GM08714 (cell line): Measurements from ENCODE around the gene ANXA4.
"Not testable (repeated sequence)": the region's sequence is repeated elsewhere in the genome, so short reads cannot be mapped to it uniquely, and the experiment has no call there.

Source experiments
- H3K4me3 ChIP-seq: fragments of 200-500 bp; sonication (Bioruptor generic); 2 replicates; pipeline ENCODE4 v1.5.1; 2014; ENCODE audit warnings: mild to moderate bottlenecking, low read length, inconsistent platforms
- ZNF274 ChIP-seq: IDR thresholded peaks from 2 replicates; pipeline ENCODE4 v1.6.1; 2012; ENCODE audit warnings: mild to moderate bottlenecking, low read depth, low read length

ANXA4 gene

DNA sequence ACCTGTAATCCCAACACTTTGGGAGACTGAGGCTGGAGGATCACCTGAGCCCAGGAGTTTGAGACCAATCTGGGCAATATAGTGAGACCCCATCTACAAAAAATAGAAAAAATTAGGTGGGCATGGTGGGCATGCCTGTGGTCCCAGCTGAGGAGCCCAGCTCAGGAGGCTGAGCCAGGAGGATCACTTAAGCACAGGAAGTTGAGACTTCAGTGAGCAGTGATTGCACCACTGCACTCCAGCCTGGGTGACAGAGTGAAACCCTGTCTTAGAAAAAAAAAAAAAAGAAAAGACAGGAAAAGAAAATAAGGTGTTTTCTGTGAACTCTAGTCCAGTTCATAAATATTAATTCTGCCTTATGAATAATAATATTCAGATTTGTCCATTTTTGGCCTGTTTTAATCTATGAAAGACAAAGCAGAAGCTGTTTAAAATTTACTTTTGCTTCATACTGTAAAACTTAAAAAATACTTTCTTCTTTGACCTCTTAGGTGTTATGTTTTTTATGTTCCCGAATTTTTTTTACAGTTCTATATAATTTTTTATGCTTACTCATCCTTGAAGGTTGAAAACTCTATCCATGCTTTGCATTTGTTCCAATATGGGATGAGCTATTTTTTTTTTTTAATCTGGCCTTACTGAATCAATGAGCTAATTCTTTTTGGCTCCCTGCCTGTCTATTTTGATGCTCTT, 8.4 kb upstream of the ANXA4 start:
- no peak overlapping the region for H3K4me3 ChIP-seq
- TF ChIP-seq ZNF274: no peak

DNA sequence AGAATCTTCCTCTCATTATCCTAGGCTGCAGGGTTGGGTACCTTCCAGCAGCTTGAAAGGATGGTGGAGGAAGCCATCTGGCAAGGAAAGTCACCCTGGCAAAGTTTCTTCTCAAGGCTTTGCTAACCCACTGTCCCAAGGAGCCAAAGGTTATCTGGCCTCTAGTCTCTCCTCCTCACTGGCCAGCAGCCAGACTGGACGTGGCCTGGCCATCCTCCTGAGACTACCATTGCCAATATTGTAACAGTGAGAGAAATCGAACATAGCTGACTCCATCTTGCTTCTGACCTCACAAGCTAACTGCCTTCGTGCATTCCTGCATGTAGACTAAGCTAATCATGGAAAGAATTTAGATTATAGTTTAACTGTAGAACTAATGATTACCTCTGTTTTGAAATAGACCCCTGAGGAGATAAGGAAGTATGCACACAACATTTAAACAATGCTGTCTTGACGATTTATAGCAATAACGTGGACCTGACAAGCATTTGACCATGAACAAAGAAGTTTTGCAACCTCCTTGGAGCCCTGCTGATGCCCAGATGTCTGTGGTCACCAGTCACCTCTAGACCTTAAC, 7.8 kb upstream of the ANXA4 start:
- no peak overlapping the region for H3K4me3 ChIP-seq
- no peak for TF ChIP-seq ZNF274

DNA sequence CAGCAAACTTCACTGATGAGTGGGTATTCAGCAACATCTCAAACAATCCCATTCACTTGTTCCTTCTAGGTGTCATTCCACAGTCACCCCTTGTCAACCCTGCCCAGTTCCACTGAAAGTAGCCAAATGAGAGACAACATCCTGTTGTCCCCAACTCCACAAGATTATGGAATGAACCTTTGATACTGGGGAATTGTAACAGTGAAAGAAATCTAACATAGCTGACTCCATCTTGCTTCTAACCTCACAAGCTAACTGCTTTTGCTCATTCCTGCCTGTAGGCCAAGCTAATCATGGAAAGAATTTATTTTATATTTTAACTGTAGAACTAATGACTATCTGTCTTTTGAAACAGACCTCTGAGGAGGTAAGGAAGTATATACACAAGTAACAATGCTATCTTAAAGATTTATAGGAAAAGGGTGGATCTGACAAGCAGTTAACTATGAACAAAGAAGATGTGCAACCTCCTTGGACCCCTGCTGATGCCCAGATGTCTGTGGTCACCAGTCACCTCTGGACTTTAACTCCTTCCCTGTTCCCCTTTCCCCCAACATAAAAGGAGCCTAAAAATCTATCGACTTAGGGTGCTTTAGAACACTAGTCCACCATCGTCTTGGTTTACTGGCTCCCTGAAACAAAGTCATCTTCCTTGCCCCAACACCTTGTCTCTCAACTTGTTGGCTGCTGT, 6.9 kb upstream of the ANXA4 start:
- no peak overlapping the region for H3K4me3 ChIP-seq
- TF ChIP-seq ZNF274: no peak

DNA sequence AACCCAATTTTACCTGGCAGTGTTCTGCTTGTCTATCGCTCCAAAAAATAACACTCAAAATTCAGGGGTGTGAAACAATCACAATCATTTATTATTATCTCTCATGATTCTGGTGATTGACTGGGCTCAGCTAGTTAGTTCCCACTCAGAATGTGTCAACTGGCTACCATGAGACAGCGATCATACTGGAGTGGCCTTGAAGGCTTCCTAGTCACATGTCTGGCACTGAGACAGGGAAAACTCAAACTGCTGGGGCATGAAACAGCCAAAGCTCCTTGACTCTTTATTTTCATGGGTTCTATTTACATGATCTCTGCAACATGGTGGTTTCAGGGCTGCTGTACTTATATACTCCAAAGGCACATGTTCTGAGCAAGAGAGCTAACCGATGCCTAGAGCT, 6.2 kb upstream of the ANXA4 start:
- TF ChIP-seq ZNF274: no peak
- no peak overlapping the region for H3K4me3 ChIP-seq

DNA sequence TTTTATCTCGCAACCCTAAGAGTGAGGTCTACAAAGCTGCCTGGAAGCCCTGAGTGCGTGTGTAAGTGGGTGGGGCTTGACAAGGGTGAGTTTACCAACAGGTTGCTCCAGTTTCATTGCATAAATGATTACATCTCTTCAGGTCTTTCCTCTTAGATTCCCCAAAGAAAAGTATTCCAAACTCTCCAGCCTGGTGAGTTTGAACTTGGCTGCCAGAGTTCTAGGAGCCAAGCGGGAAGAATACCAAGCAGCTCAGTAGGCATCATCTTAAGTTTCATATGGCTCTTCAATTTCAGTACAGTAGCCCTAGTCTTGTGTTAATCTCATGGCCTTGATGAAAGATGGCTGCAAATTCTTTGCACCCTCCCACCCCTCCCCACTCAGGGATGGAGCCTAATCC, 3.8 kb upstream of the ANXA4 start:
- H3K4me3 ChIP-seq: not testable (repeated sequence)

DNA sequence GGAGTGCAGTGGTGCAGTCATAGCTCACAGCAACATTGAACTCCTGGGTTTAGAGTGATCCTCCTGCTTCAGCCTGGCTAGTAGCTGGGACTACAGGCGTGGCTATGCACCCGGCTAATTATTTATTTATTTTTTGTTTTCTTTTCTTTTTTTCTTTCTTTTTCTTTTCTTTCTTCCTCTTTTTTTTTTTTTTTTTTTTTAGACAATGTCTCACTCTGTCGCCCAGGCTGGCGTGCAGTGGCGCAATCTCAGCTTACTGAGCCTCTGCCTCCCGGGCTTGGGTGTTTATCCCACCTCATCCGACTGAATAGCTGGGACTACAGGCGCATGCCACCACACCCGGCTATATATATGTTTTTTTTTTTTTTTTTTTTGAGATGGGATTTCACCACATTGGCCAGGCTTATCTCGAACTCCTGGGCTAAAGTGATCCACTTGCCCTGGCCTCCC, 1.4 kb upstream of the ANXA4 start:
- no peak for TF ChIP-seq ZNF274
- H3K4me3 ChIP-seq: no peak overlapping the region

DNA sequence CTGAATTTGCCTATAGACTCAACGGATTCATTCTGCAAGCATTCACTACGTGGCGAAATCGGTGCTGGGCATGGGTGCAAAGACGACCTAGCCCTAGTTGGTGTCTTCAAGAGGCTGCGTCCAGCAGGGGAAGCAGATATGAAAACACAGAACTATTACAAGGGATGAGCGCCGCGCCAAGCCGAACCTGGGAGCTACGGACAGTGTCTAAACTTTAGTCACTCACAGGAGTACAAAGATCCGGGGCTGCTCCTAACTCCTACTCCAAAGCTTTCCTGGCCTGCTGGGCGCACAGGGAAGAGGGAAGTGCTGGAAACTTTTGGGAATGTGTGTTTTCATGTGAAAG, 732 bp upstream of the ANXA4 start:
- peak overlapping the region; percentile 93 for H3K4me3 ChIP-seq
- no peak for TF ChIP-seq ZNF274

DNA sequence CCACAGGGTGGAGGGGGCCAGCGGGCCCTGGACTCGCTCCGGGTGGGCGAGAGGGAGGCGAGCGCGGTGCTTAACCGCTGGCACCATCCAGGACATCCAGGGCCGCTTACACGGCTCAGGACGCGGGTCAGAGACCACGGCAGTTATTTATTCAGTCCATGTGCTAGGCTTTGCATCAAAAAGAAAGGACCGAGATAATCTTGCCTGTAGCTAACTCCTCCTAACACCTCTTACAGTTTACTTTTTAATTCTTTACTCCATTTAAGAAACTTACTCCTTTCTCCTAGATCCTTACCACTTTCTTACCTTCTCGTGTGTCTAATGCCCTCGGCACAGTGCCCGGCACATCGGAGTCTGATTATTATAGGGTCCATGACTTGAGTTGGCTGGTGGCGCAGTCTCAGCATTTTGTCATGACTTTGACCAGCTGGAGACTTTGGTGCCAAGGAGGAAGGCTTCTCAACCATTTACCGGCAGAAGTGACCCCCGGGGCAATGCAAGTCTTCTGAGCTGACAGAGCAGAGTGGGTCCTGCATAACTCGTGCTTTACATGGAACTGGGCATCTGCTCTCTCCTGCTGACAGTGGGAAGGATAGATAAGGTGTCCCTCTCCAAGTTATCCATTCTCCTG, 503 bp downstream of the ANXA4 start:
- H3K4me3 ChIP-seq: peak overlapping the region; percentile 93
- no peak for TF ChIP-seq ZNF274

DNA sequence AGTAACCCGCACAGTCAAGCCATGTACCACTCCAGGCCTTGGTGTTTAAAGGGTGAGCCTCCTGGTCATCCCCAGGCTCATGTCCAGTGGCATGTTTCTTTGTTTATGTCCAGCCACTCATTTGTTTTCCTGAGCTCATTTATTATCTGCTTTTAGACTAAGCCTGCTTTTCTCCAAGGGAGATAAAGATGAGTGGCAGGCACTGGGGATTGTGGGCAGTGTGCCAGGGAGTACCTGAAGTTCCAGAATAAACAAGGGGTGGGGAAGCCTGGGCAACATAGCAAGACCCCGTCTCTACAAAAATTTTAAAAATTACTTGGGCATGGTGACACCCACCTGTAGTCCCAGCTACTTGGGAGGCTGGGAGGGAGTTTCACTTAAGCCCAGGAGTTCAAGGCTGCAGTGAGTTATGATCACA, 1.9 kb downstream of the ANXA4 start:
- peak overlapping the region; percentile 93; the same call in 1 of the 2 replicates for H3K4me3 ChIP-seq
- no peak for TF ChIP-seq ZNF274

DNA sequence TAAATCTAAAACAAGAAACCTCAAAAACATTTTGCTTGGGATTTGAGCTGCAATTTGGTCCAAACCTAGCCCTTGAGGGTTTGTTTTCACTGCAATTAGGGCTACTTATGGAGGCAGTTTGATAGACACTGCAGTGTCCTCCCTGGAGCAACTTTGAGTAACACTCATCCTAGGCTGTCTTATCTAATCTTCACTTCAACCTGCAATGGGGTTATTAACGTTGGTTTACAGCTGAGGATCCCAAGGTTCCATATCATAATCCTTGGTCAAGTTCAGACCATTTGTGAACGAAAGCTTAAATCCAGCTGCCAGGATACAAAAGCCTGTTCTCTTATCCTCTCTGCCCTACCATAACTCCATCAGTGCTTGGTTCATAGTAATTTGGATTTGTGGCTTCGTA, 2.5 kb downstream of the ANXA4 start:
- no peak overlapping the region for H3K4me3 ChIP-seq
- no peak for TF ChIP-seq ZNF274

DNA sequence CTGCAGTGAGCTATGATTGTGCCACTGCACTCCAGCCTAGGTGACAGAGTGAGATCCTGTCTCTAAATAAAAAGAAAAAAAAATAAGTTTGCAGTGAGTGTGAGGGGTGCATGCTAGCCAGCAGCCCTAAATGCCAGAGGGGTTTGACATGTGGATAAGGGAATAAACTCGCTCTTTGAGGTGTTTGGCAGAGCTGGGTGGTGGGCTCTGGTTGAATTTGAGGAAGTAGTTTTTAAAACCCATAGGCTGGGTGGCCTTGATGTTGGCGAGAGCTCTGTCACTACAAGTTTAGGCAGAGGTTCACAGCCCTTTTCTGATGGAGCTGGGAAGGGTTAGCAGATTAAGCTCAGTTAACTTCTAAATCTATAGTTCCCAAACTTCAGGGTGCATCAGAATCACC, 3.1 kb downstream of the ANXA4 start:
- no peak overlapping the region for H3K4me3 ChIP-seq

DNA sequence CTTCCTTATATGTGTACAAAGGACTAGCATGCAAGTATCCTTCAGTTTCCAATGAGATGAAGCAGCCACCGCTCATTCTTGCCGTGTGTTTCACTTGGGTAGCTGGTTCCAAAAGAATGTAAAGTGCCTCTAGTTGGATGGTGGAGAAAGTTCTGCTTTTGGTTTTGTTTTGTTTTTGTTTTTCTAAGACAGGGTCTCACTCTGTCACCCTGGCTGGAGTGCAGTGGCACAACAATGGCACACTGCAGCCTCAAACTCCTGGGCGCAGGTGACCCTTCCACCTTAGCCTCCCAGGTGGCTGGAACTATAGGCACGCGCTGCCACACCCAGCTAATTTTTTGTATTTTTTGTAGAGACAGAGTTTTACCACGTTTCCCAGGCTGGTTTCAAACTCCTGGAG, 8.3 kb downstream of the ANXA4 start:
- no peak overlapping the region for H3K4me3 ChIP-seq
- TF ChIP-seq ZNF274: no peak

More for the DNA sequence above, 3.1 kb downstream of the ANXA4 start:
- no peak for TF ChIP-seq ZNF274

DNA sequence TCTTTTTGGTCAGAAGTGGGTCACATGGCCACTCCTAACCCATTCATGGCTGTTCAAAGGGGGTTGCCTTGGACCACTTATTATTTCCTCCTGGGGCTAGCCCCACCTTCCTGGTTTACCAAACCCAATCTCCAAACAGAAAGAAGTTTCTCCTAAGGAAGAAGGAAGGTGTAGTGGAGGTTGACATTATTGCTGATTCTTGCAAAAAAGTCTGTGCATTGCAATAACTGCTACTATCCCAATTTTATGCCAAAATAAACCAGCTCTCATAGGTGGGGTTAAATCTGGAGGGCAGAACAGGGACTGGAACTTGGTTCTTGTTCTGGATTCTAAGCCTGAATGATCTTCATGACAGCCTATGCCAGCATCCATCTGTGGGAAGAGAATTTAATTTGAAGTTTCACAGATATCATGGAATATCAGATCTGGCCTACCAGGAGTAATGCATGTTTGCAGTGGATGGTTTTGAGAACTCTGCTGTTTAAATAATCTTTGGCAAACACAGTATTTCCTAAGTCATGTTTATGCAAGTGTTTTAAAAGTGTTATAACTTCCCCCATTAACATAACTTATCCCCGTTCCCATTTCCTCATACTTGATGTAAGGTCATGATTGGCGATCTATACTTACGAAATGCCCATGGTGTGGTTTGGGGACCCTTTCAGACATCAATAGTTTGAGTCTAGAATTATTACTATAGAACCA, 11.9 kb downstream of the ANXA4 start:
- no peak for TF ChIP-seq ZNF274
- no peak overlapping the region for H3K4me3 ChIP-seq

DNA sequence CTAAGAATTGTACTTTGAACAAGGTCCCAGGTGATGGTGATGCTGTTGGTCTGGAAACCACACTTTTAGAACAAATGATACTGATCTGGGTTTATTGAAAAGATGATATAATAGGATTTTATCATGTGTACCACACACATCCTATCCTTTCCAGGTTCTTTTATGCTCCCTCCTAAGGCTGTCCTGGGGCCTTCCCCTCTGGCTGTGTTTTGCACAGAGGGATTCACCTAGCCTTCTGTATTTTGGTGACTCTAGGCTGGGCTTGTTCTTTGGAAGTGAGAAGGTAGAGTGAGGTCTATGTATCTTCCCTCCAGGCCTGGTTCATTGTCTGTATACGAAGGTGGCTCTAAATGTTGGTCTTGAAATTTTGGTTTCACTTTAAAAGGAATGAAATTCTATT, 12.7 kb downstream of the ANXA4 start:
- no peak overlapping the region for H3K4me3 ChIP-seq
- no peak for TF ChIP-seq ZNF274

DNA sequence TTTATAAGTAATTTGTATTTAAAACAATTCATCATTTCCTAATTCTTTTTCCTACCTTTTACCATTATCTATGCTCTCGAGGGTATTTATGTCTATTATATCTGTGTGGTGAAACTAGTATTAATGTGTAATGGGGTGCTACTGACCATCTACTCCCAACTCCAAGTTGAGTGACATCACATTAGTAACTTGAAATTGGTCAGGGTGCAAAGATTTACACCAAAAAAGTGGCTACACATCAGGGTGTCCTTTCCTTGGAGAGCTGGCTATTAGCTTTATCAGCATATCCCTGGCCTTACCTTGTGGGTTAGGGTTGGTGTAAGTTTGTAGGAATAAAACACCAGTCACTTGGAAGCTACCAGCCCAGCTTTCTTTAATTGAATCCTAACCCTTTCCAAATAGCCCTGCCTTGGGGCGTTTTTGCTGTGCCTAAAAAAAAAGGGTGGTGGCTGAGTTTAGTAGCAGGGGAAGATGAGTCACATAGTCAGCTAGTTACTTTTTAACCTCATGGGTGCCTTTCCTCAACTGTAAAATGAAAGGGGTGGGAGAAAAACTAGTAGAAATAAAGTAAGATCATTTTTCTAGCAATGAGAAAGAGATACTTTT, 14.0 kb downstream of the ANXA4 start:
- TF ChIP-seq ZNF274: no peak
- peak overlapping the region; percentile 43; the same call in 1 of the 2 replicates for H3K4me3 ChIP-seq
